ENCODE results near the gene TOMM40L.
A peak's percentile ranks its signal among the peaks of the same experiment; 100 is the strongest.

The TOMM40L gene

GRCh38 chr1:161190962-161191521, 34.8 kb upstream of the TOMM40L start:
- no peak for DNase-seq (ENCODE audit: low read depth)
- in situ Hi-C loops (cut with HindIII; ENCODE audit: low sequenced_read_pairs), result no loop called here
- H3K4me3 ChIP-seq (ENCODE audit: low read depth, low read length), result no peak overlapping the region
- TF ChIP-seq CTCF (IDR thresholded peaks at IDR 0.05; ENCODE audit: low read depth, low read length, missing control alignments), result no peak

DNA sequence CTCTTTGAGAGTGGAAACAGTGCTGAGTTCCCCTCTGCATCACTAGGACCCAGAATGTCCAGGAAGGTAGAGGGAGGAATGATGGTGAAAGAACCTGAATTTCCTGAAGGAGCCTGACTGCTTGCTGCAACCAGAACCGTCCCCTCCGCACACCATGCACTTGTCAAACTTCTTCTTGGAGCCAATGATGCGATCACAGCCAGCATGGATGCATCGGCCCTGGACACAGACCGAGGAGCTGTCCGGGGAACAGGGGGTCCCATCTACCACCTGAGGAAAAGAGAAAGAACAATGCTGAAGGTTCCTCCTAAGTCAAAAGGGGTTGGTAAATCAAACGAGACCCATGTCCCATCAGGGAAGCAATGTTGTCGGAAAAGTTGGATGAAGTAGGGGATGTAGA, 33.9 kb upstream of the TOMM40L start:
- in situ Hi-C loops (cut with HindIII; ENCODE audit: low sequenced_read_pairs), result no loop called here
- TF ChIP-seq CTCF (IDR thresholded peaks at IDR 0.05; ENCODE audit: low read depth, low read length, missing control alignments), result no peak
- DNase-seq (ENCODE audit: low read depth), result no peak
- no peak overlapping the region for H3K4me3 ChIP-seq (ENCODE audit: low read depth, low read length)

GRCh38 chr1:161192476-161193465, 33.1 kb upstream of the TOMM40L start:
- DNase-seq (ENCODE audit: low read depth), result peak; percentile 43
- in situ Hi-C loops (cut with HindIII; ENCODE audit: low sequenced_read_pairs), result no loop called here
- no peak overlapping the region for H3K4me3 ChIP-seq (ENCODE audit: low read depth, low read length)
- peak; percentile 93 for TF ChIP-seq CTCF (IDR thresholded peaks at IDR 0.05; ENCODE audit: low read depth, low read length, missing control alignments)

DNA sequence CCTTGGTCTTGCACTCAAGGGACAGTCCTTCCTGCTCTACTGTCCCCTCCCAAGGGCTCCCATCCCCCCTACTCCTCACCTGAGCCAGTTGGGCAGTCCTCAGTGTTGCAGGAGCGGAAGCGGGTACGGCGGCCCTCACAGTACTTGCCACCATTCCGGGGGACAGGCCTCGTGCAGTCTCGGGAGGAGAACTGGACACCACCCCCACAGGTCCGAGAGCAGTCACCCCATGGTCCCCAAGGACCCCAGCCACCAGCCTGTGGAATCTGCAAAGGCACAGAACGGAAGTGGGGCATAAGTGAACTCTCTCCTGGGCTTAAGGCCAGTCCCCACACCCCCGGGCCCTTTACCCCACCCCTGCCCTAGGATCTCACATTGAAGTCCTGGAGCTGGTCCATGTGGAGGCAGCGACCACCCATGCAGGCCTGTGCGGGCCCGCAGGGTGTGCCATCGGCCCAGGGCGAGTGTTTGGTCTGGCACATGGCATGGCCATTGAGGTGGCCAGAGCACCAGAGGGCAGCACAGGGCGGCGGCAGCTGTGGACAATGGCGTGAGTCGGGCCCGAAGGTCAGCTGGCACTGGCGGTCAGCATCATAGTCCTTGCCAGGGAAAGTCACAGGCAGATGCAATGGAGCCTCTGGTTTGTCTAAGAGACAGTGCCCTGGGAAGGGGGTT, 32.2 kb upstream of the TOMM40L start:
- no peak overlapping the region for H3K4me3 ChIP-seq (ENCODE audit: low read depth, low read length)
- in situ Hi-C loops (cut with HindIII; ENCODE audit: low sequenced_read_pairs), result no loop called here
- no peak for DNase-seq (ENCODE audit: low read depth)
- no peak for TF ChIP-seq CTCF (IDR thresholded peaks at IDR 0.05; ENCODE audit: low read depth, low read length, missing control alignments)

DNA sequence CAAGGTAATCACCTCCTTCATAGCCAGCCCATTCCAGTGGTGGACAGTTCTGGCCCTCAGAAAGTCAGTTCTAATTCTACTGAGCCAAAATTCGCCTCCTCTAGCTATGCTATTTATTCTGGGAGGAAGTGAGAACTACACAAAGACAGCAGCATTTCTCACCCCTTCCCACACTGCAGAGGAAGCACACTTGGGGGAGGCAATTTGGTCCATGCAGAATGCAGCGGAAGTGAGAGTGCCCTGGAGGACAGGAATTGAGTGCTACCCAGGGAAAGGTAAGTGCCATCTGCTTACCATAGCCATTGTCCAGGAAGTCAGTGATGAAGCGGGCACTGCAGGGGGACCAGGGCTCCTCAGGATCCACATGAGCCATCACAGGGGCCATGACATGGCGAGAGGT, 30.7 kb upstream of the TOMM40L start:
- H3K4me3 ChIP-seq (ENCODE audit: low read depth, low read length), result no peak overlapping the region
- DNase-seq (ENCODE audit: low read depth), result no peak
- in situ Hi-C loops (cut with HindIII; ENCODE audit: low sequenced_read_pairs), result no loop called here
- TF ChIP-seq CTCF (IDR thresholded peaks at IDR 0.05; ENCODE audit: low read depth, low read length, missing control alignments), result no peak

DNA sequence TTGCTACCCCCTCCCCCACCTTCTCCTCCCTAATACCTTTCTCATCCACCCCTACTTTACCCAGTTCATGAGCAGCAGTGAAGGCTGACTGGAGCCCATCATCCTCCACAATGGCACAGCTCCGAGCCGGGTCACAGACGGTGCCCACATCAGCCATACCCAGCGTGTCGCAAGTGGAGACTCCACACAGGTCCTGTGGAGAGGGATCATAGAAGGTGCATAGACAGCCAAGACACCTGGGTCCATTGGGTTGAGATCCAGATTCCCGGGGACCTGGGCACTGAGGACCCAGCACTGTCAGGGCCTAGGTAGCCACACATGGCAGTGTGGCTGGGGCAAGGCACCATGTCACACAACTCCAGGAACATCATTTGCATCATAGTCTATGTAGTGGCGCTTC, 29.7 kb upstream of the TOMM40L start:
- no peak for TF ChIP-seq CTCF (IDR thresholded peaks at IDR 0.05; ENCODE audit: low read depth, low read length, missing control alignments)
- H3K4me3 ChIP-seq (ENCODE audit: low read depth, low read length), result no peak overlapping the region
- no peak for DNase-seq (ENCODE audit: low read depth)
- in situ Hi-C loops (cut with HindIII; ENCODE audit: low sequenced_read_pairs), result no loop called here

All from astrocyte of the cerebellum (primary cell).